Stimulated activated effector memory CD8-positive, alpha-beta T cell treated with anti-CD3 and anti-CD28 coated beads, Interleukin-12 subunit alpha, Interleukin-12 subunit beta, amount 100 ng/mL, for 72 hours (primary cell): ENCODE results near the gene HEMK1.

Experiments used
- ATAC-seq: fragments of 150-1000 bp; cut with Tn5 transposase; 2 replicates; pipeline ENCODE4 v1.10.0; 2021
- DNase-seq, 2 donors: peaks; one replicate each; pipeline ENCODE4 v3.0.0; 2021 to 2022; ENCODE audit warnings: low spot score in 2 of 2
- H3K27ac Mint-ChIP-seq: one replicate; pipeline ENCODE4 v1.8.0; 2022; ENCODE audit warnings: mild to moderate bottlenecking, mixed read lengths
- H3K36me3 Mint-ChIP-seq: one replicate; pipeline ENCODE4 v1.8.0; 2022; ENCODE audit warnings: mild to moderate bottlenecking, mixed read lengths
- H3K4me1 Mint-ChIP-seq: one replicate; pipeline ENCODE4 v1.8.0; 2022; ENCODE audit warnings: mixed read lengths
- H3K4me3 Mint-ChIP-seq: one replicate; pipeline ENCODE4 v1.8.0; 2022; ENCODE audit warnings: mild to moderate bottlenecking, mixed read lengths
- H3K9me3 Mint-ChIP-seq: one replicate; pipeline ENCODE4 v1.8.0; 2022; ENCODE audit warnings: mixed read lengths

The HEMK1 gene

GRCh38 chr3:50580683-50581458 lies 11.5 kb downstream of the HEMK1 start:
- no peak for DNase-seq
- Mint-ChIP-seq H3K9me3 (no peaks in the 10 kb centered on the region), H3K36me3 (peaks cover 69% of the 10 kb centered on the region), H3K4me1 (peaks cover 80% of the 10 kb centered on the region), H3K4me3 (no peak overlapping the region), H3K27ac (peak overlapping the region; percentile 75)
- ATAC-seq, result peak; percentile 17

GRCh38 chr3:50581459-50581842 lies 12.1 kb downstream of the HEMK1 start:
- no peaks in the 10 kb centered on the region for H3K9me3 Mint-ChIP-seq
- no peak overlapping the region for H3K4me3 Mint-ChIP-seq
- no peak for DNase-seq
- ATAC-seq, result no peak
- H3K27ac Mint-ChIP-seq, result peak overlapping the region; percentile 75
- H3K4me1 Mint-ChIP-seq, result peaks cover 80% of the 10 kb centered on the region
- peaks cover 70% of the 10 kb centered on the region for H3K36me3 Mint-ChIP-seq

GRCh38 chr3:50582083-50582482 lies 12.8 kb downstream of the HEMK1 start:
- Mint-ChIP-seq H3K4me3 (no peak overlapping the region), H3K27ac (no peak overlapping the region), H3K9me3 (no peaks in the 10 kb centered on the region), H3K4me1 (peaks cover 85% of the 10 kb centered on the region), H3K36me3 (peaks cover 77% of the 10 kb centered on the region)
- DNase-seq (no peak), ATAC-seq (no peak)

- Mint-ChIP-seq H3K27ac (peak overlapping the region; percentile 33), H3K9me3 (no peaks in the 10 kb centered on the region), H3K4me1 (peaks cover 89% of the 10 kb centered on the region), H3K4me3 (no peak overlapping the region), H3K36me3 (peaks cover 81% of the 10 kb centered on the region)
- DNase-seq (no peak), ATAC-seq (no peak)
These were observed 14.6 kb downstream of the HEMK1 start for GRCh38 chr3:50583897-50584296.

- no peak overlapping the region for H3K4me3 Mint-ChIP-seq
- peaks cover 86% of the 10 kb centered on the region for H3K4me1 Mint-ChIP-seq
- no peaks in the 10 kb centered on the region for H3K9me3 Mint-ChIP-seq
- peak overlapping the region; percentile 39 for H3K27ac Mint-ChIP-seq
- no peak for ATAC-seq
- H3K36me3 Mint-ChIP-seq, result peaks cover 81% of the 10 kb centered on the region
- DNase-seq, result no peak
These were observed 15.1 kb downstream of the HEMK1 start for GRCh38 chr3:50584391-50584790.

GRCh38 chr3:50585919-50586762 lies 16.8 kb downstream of the HEMK1 start:
- peaks cover 81% of the 10 kb centered on the region for H3K36me3 Mint-ChIP-seq
- peak overlapping the region; percentile 63 for H3K27ac Mint-ChIP-seq
- DNase-seq (no peak), ATAC-seq (no peak)
- H3K4me1 Mint-ChIP-seq, result peaks cover 86% of the 10 kb centered on the region
- H3K9me3 Mint-ChIP-seq, result no peaks in the 10 kb centered on the region
- no peak overlapping the region for H3K4me3 Mint-ChIP-seq

GRCh38 chr3:50586763-50587070 lies 17.4 kb downstream of the HEMK1 start:
- DNase-seq (no peak), ATAC-seq (no peak)
- H3K27ac Mint-ChIP-seq, result peak overlapping the region; percentile 97
- peaks cover 86% of the 10 kb centered on the region for H3K4me1 Mint-ChIP-seq
- no peak overlapping the region for H3K4me3 Mint-ChIP-seq
- no peaks in the 10 kb centered on the region for H3K9me3 Mint-ChIP-seq
- H3K36me3 Mint-ChIP-seq, result peaks cover 84% of the 10 kb centered on the region

GRCh38 chr3:50587373-50587772 lies 18.1 kb downstream of the HEMK1 start:
- Mint-ChIP-seq H3K4me3 (peak overlapping the region; percentile 66), H3K4me1 (peaks cover 86% of the 10 kb centered on the region), H3K27ac (peak overlapping the region; percentile 97), H3K9me3 (no peaks in the 10 kb centered on the region), H3K36me3 (peaks cover 84% of the 10 kb centered on the region)
- no peak for ATAC-seq
- no peak for DNase-seq

GRCh38 chr3:50587806-50588758 lies 18.8 kb downstream of the HEMK1 start:
- peaks cover 89% of the 10 kb centered on the region for H3K4me1 Mint-ChIP-seq
- H3K4me3 Mint-ChIP-seq, result peak overlapping the region; percentile 66
- DNase-seq, result peak; percentile 68 to 88
- no peaks in the 10 kb centered on the region for H3K9me3 Mint-ChIP-seq
- H3K36me3 Mint-ChIP-seq, result peaks cover 86% of the 10 kb centered on the region
- ATAC-seq, result peak; percentile 73
- H3K27ac Mint-ChIP-seq, result peak overlapping the region; percentile 97

- Mint-ChIP-seq H3K36me3 (peaks cover 81% of the 10 kb centered on the region), H3K4me3 (peak overlapping the region; percentile 66), H3K27ac (peak overlapping the region; percentile 97), H3K4me1 (peaks cover 89% of the 10 kb centered on the region), H3K9me3 (no peaks in the 10 kb centered on the region)
- ATAC-seq (no peak), DNase-seq (no peak)
These were observed 19.6 kb downstream of the HEMK1 start for GRCh38 chr3:50588759-50589433.

GRCh38 chr3:50591196-50591741 lies 21.9 kb downstream of the HEMK1 start:
- no peaks in the 10 kb centered on the region for H3K9me3 Mint-ChIP-seq
- peaks cover 62% of the 10 kb centered on the region for H3K36me3 Mint-ChIP-seq
- DNase-seq, result no peak
- H3K4me1 Mint-ChIP-seq, result peaks cover 84% of the 10 kb centered on the region
- H3K4me3 Mint-ChIP-seq, result peak overlapping the region; percentile 66
- peak overlapping the region; percentile 97 for H3K27ac Mint-ChIP-seq
- ATAC-seq, result peak; percentile 22

GRCh38 chr3:50592568-50592967 lies 23.2 kb downstream of the HEMK1 start:
- ATAC-seq, result no peak
- peak overlapping the region; percentile 97 for H3K27ac Mint-ChIP-seq
- peaks cover 51% of the 10 kb centered on the region for H3K36me3 Mint-ChIP-seq
- H3K9me3 Mint-ChIP-seq, result no peaks in the 10 kb centered on the region
- no peak for DNase-seq
- H3K4me3 Mint-ChIP-seq, result peak overlapping the region; percentile 54
- H3K4me1 Mint-ChIP-seq, result peaks cover 71% of the 10 kb centered on the region

- Mint-ChIP-seq H3K36me3 (peaks cover 47% of the 10 kb centered on the region), H3K9me3 (no peaks in the 10 kb centered on the region), H3K4me1 (peaks cover 72% of the 10 kb centered on the region), H3K27ac (peak overlapping the region; percentile 97), H3K4me3 (no peak overlapping the region)
- ATAC-seq (no peak), DNase-seq (no peak)
These were observed 25.0 kb downstream of the HEMK1 start for GRCh38 chr3:50594253-50594785.

GRCh38 chr3:50599115-50599715 lies 29.9 kb downstream of the HEMK1 start:
- no peaks in the 10 kb centered on the region for H3K9me3 Mint-ChIP-seq
- H3K36me3 Mint-ChIP-seq, result peaks cover 61% of the 10 kb centered on the region
- peaks cover 80% of the 10 kb centered on the region for H3K4me1 Mint-ChIP-seq
- H3K27ac Mint-ChIP-seq, result peak overlapping the region; percentile 99
- ATAC-seq (no peak), DNase-seq (no peak)
- H3K4me3 Mint-ChIP-seq, result peak overlapping the region; percentile 98
